Neuronal stem cell (in vitro differentiated cells): ENCODE measurements around the gene SPAG16.

ENCODE experiments used
- DNase-seq: peaks from one replicate; pipeline ENCODE4 v3.0.0-alpha.2; 2013; ENCODE audit warnings: low spot score
- H2AFZ ChIP-seq: one replicate; pipeline ENCODE4 v1.6.1; 2013; ENCODE audit warnings: mild to moderate bottlenecking, low read length, inconsistent platforms
- H2AK5ac ChIP-seq: 2 replicates; pipeline ENCODE4 v1.6.1; 2013; ENCODE audit warnings: low read depth, mild to moderate bottlenecking, inconsistent platforms, low read length, moderate library complexity, mixed read lengths
- H2BK120ac ChIP-seq: 2 replicates; pipeline ENCODE4 v1.6.1; 2013; ENCODE audit warnings: low read depth, mild to moderate bottlenecking, inconsistent platforms, low read length, moderate library complexity, mixed read lengths
- H2BK12ac ChIP-seq: one replicate; pipeline ENCODE4 v1.6.1; 2013; ENCODE audit warnings: low read length, inconsistent platforms
- H2BK15ac ChIP-seq: 2 replicates; pipeline ENCODE4 v1.6.1; 2013; ENCODE audit warnings: mild to moderate bottlenecking, low read length, inconsistent platforms, mixed read lengths
- H2BK5ac ChIP-seq: one replicate; pipeline ENCODE4 v1.6.1; 2013; ENCODE audit warnings: inconsistent platforms, mild to moderate bottlenecking, low read length, moderate library complexity
- H3K14ac ChIP-seq: one replicate; pipeline ENCODE4 v1.6.1; 2013; ENCODE audit warnings: low read length, inconsistent platforms
- H3K18ac ChIP-seq: 2 replicates; pipeline ENCODE4 v1.6.1; 2013; ENCODE audit warnings: low read length, inconsistent platforms
- H3K23ac ChIP-seq: 2 replicates; pipeline ENCODE4 v1.6.1; 2013; ENCODE audit warnings: low read depth, mild to moderate bottlenecking, mixed read lengths, low read length, inconsistent platforms; ENCODE audit not compliant: poor library complexity
- H3K27ac ChIP-seq: replicated peaks from 3 replicates; pipeline ENCODE4 v1.5.1; 2013; ENCODE audit warnings: low read length, inconsistent platforms
- H3K27me3 ChIP-seq, 3 experiments: 2 replicates each; pipeline ENCODE4 v1.6.1; 2013; ENCODE audit warnings: low read length in 3 of 3, mild to moderate bottlenecking in 2 of 3, inconsistent platforms in 1 of 3, low read depth in 1 of 3, mixed read lengths in 1 of 3, moderate library complexity in 1 of 3; ENCODE audit not compliant: control insufficient read depth in 3 of 3, insufficient read depth in 3 of 3
- H3K36me3 ChIP-seq, 2 donors: replicated peaks in 1 of 2; 2 replicates each; pipeline ENCODE4 v1.6.1; 2013; ENCODE audit warnings: low read length in 2 of 2; ENCODE audit not compliant: control insufficient read depth in 2 of 2, insufficient read depth in 2 of 2
- H3K4ac ChIP-seq: 2 replicates; pipeline ENCODE4 v1.6.1; 2013; ENCODE audit warnings: inconsistent platforms, mild to moderate bottlenecking, low read length, moderate library complexity
- H3K4me1 ChIP-seq, 2 donors: 1 replicate in 1 of 2; 2 replicates in 1 of 2; pipeline ENCODE4 v1.6.1; 2013; ENCODE audit warnings: low read length in 2 of 2, low read depth in 1 of 2; ENCODE audit not compliant: control insufficient read depth in 2 of 2, insufficient read depth in 1 of 2
- H3K4me2 ChIP-seq: one replicate; pipeline ENCODE4 v1.6.1; 2013; ENCODE audit warnings: mild to moderate bottlenecking, low read length, inconsistent platforms; ENCODE audit not compliant: insufficient read depth, poor library complexity, severe bottlenecking
- H3K4me3 ChIP-seq, 2 donors: 2 replicates each; pipeline ENCODE4 v1.5.1; 2013; ENCODE audit warnings: low read length in 2 of 2, mild to moderate bottlenecking in 2 of 2, inconsistent platforms in 1 of 2, moderate library complexity in 1 of 2
- H3K79me1 ChIP-seq: one replicate; pipeline ENCODE4 v1.6.1; 2013; ENCODE audit warnings: low read depth, mild to moderate bottlenecking, inconsistent platforms, low read length, moderate library complexity
- H3K9ac ChIP-seq: one replicate; pipeline ENCODE4 v1.6.1; 2013; ENCODE audit warnings: mild to moderate bottlenecking, low read depth, low read length, inconsistent platforms; ENCODE audit not compliant: poor library complexity
- H3K9me3 ChIP-seq, 2 donors: replicated peaks in 1 of 2; 2 replicates each; pipeline versions ENCODE3 to v1.6.1; 2013; ENCODE audit warnings: low read length in 2 of 2, mild to moderate bottlenecking in 2 of 2, inconsistent platforms in 1 of 2, low read depth in 1 of 2, mixed read lengths in 1 of 2, moderate library complexity in 1 of 2; ENCODE audit not compliant: control insufficient read depth in 2 of 2, insufficient read depth in 1 of 2
- H4K8ac ChIP-seq: one replicate; pipeline ENCODE4 v1.6.1; 2013; ENCODE audit warnings: low read depth, mild to moderate bottlenecking, inconsistent platforms, low read length, moderate library complexity
- H4K91ac ChIP-seq: one replicate; pipeline ENCODE4 v1.6.1; 2013; ENCODE audit warnings: low read length, low read depth, mild to moderate bottlenecking, inconsistent platforms; ENCODE audit not compliant: poor library complexity
- WGBS, 2 donors: extraction: QIAGEN DNeasy Blood & Tissue Kit; methylation state at CpG; one replicate each; pipeline ENCODE4 v1.1.7; 2013; ENCODE audit warnings: missing lambda C conversion rate in 2 of 2, mixed read lengths in 1 of 2; ENCODE audit not compliant: insufficient read length in 2 of 2, insufficient replicate concordance in 1 of 2; ENCODE audit errors: extremely low coverage in 2 of 2; 5-methylcytosine and 5-hydroxymethylcytosine counted together

Gene SPAG16

DNA sequence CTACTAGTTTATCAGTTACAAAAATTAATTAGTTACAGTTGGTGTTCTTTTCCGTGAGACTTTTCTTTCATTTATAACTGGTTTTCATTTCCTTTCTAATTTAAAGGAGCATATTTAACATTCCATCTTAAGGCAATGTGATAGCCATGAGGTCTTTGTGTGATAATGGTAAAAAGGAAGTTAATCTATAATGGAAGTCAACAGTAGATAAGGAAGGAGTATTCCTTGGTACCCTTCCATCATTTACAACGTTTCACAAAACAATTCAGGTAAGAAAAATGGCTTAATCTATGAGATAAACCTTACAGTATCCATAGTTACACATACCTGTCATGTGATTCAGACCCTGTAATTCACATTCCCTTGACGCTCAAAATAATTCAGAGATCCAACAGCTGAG is 601.2 kb downstream of the SPAG16 start:
- no peak overlapping the region for H2AK5ac ChIP-seq
- no peaks in the 10 kb centered on the region for H3K36me3 ChIP-seq
- H2BK5ac ChIP-seq = no peak overlapping the region
- H4K8ac ChIP-seq = no peak overlapping the region
- DNase-seq = no peak
- H2BK12ac ChIP-seq = no peak overlapping the region
- no peak overlapping the region for H3K4me2 ChIP-seq
- no peak overlapping the region for H4K91ac ChIP-seq
- H2BK120ac ChIP-seq = no peak overlapping the region
- no CpG with 5 or more reads among the region's 3 CpGs for WGBS, 2 donors
- H3K79me1 ChIP-seq = no peaks in the 10 kb centered on the region
- no peak overlapping the region for H3K14ac ChIP-seq
- no peak overlapping the region for H3K18ac ChIP-seq
- no peak overlapping the region for H3K9ac ChIP-seq
- no peaks in the 10 kb centered on the region for H3K27me3 ChIP-seq
- no peak overlapping the region for H3K4ac ChIP-seq
- H2BK15ac ChIP-seq = no peak overlapping the region
- no peaks in the 10 kb centered on the region for H3K9me3 ChIP-seq
- H3K4me1 ChIP-seq = no peaks in the 10 kb centered on the region
- no peak overlapping the region for H3K23ac ChIP-seq
- no peak overlapping the region for H3K27ac ChIP-seq
- no peak overlapping the region for H2AFZ ChIP-seq
- no peak overlapping the region for H3K4me3 ChIP-seq

DNA sequence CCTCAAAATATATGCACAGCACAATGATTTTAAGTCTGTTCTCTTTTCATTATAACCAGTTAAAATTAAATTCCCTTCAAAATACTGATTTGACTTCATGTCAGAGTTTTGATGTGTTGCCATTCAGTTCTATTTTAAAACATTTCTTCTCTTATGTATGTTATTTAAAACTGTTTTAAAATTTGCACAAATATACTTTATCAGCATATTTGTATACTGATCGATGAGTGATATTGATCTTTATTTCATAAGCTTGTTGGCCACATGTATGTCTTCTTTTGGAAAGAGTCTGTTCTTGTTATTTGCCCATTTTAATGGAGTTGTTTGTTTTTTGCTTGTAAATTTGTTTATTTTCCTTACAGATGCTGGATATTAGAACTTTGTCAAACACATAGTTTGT is 630.2 kb downstream of the SPAG16 start:
- no peak overlapping the region for H4K91ac ChIP-seq
- H3K18ac ChIP-seq = no peak overlapping the region
- H3K4ac ChIP-seq = no peak overlapping the region
- H2BK12ac ChIP-seq = no peak overlapping the region
- no peak overlapping the region for H3K23ac ChIP-seq
- no peaks in the 10 kb centered on the region for H3K36me3 ChIP-seq
- no peak overlapping the region for H2BK120ac ChIP-seq
- H3K4me3 ChIP-seq = no peak overlapping the region
- no peak overlapping the region for H2AK5ac ChIP-seq
- no peaks in the 10 kb centered on the region for H3K79me1 ChIP-seq
- no peak overlapping the region for H3K27ac ChIP-seq
- DNase-seq = no peak
- H4K8ac ChIP-seq = no peak overlapping the region
- no peak overlapping the region for H3K4me2 ChIP-seq
- no peak overlapping the region for H2BK5ac ChIP-seq
- no peak overlapping the region for H2AFZ ChIP-seq
- H3K27me3 ChIP-seq = no peaks in the 10 kb centered on the region
- no peak overlapping the region for H3K14ac ChIP-seq
- H2BK15ac ChIP-seq = no peak overlapping the region
- no peaks in the 10 kb centered on the region for H3K9me3 ChIP-seq
- H3K4me1 ChIP-seq = no peaks in the 10 kb centered on the region
- H3K9ac ChIP-seq = no peak overlapping the region
- WGBS, 2 donors = no CpG with 5 or more reads among the region's 1 CpG

DNA sequence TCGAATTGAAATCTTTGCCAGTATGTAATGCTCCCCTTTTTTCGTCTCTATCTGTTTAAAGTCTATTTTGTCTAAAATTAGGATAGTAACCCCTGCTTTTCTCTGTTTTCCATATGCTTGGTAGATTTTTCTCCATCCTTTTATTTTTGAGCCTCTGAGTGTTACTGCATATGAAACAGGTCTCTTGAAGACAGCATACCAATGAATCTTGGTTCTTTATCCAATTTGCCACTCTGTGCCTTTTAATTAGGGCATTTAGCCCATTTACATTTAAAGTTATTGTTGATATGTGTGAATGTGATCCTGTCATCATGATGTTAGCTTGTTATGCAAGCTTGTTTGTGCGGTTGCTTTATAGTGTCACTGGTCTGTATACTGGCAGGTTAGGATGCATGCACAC is 635.8 kb downstream of the SPAG16 start:
- Histone ChIP-seq H2BK15ac (no peak overlapping the region), H3K36me3 (no peaks in the 10 kb centered on the region), H2BK5ac (no peak overlapping the region), H2AK5ac (no peak overlapping the region), H3K4me3 (no peak overlapping the region), H3K27me3 (no peaks in the 10 kb centered on the region), H3K4me1 (no peaks in the 10 kb centered on the region), H3K79me1 (peaks cover 2% of the 10 kb centered on the region), H3K18ac (no peak overlapping the region), H3K9me3 (peaks cover 7 to 11% of the 10 kb centered on the region in 2 donors), H3K27ac (no peak overlapping the region), H4K91ac (no peak overlapping the region), H3K9ac (no peak overlapping the region), H3K4me2 (no peak overlapping the region), H3K4ac (no peak overlapping the region), H2BK12ac (peak overlapping the region; percentile 30), H2BK120ac (no peak overlapping the region), H3K14ac (peak overlapping the region; percentile 63), H2AFZ (no peak overlapping the region), H3K23ac (no peak overlapping the region), H4K8ac (no peak overlapping the region)
- no CpG with 5 or more reads among the region's 3 CpGs for WGBS, 2 donors
- no peak for DNase-seq

DNA sequence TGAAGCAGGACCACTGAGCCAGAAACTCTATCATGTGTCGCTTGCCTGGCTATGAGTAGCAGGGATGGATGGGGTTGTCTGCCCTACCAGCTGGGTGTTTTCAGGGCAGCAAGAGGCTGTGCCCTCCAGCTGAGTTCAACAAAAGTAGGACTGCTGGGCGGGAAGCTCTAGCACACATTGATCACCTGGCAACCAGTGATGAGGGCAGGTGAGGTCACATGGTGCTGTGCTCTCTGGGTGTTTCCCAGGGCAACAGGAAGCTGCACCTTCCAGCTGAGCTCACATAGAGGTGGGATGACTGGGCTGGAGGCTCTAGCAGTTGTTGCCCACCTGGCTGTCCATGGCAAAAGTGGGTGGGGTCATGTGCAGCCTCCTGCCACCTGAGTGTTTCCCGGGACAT is 639.3 kb downstream of the SPAG16 start:
- no CpG with 5 or more reads among the region's 3 CpGs for WGBS, 2 donors
- H2AFZ ChIP-seq = no peak overlapping the region
- no peaks in the 10 kb centered on the region for H3K4me1 ChIP-seq
- no peak overlapping the region for H3K4ac ChIP-seq
- H4K91ac ChIP-seq = peak overlapping the region; percentile 53
- H2BK120ac ChIP-seq = no peak overlapping the region
- H3K4me3 ChIP-seq = no peak overlapping the region
- peak overlapping the region; percentile 68 for H2AK5ac ChIP-seq
- peak overlapping the region; percentile 19 for H2BK15ac ChIP-seq
- no peak overlapping the region for H3K27ac ChIP-seq
- no peak overlapping the region for H3K9ac ChIP-seq
- H3K23ac ChIP-seq = no peak overlapping the region
- DNase-seq = no peak
- no peak overlapping the region for H3K4me2 ChIP-seq
- H3K79me1 ChIP-seq = peaks cover 2% of the 10 kb centered on the region
- peaks cover 7 to 11% of the 10 kb centered on the region in 2 donors for H3K9me3 ChIP-seq
- peak overlapping the region; percentile 1 for H3K14ac ChIP-seq
- no peaks in the 10 kb centered on the region for H3K27me3 ChIP-seq
- no peak overlapping the region for H4K8ac ChIP-seq
- peak overlapping the region; percentile 53 for H3K18ac ChIP-seq
- H2BK5ac ChIP-seq = no peak overlapping the region
- H3K36me3 ChIP-seq = no peaks in the 10 kb centered on the region
- H2BK12ac ChIP-seq = no peak overlapping the region
